ENCODE data around the gene LAP3.
"Not testable (repeated sequence)": the region's sequence is repeated elsewhere in the genome, so short reads cannot be mapped to it uniquely, and the experiment has no call there.

The LAP3 gene

DNA sequence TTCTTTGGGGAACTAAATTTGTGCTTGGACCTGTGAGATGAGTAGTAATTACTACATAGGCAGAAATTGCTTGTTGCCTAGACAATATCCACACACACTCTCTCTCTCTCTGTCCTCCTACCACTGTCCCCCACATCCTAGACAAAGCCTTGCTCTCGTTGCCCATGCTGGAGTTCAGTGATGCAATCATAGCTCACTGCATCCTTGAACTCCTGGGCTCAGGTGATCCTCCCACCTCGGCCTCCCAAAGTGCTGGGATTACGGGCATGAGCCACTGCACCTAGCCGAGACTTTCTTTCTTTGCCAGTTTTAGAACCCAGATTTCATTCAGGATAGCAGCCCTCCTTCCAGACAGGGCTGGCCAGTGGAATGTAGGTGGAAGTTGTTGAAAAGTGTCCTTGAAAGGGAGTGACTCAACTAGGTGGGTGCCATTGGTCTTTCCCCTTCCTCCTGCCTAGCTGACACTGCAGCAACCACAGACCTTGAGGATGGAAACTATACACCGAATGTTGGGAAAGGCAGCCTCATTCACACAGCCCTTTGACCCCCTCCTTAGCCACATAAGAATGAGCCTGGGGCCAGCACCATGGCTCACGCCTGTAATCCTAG lies 16.8 kb upstream of the LAP3 start:
- no peak for DNase-seq (ENCODE audit: low spot score)
- H3K27ac ChIP-seq = no peak overlapping the region
- TF ChIP-seq, protein P1, sequence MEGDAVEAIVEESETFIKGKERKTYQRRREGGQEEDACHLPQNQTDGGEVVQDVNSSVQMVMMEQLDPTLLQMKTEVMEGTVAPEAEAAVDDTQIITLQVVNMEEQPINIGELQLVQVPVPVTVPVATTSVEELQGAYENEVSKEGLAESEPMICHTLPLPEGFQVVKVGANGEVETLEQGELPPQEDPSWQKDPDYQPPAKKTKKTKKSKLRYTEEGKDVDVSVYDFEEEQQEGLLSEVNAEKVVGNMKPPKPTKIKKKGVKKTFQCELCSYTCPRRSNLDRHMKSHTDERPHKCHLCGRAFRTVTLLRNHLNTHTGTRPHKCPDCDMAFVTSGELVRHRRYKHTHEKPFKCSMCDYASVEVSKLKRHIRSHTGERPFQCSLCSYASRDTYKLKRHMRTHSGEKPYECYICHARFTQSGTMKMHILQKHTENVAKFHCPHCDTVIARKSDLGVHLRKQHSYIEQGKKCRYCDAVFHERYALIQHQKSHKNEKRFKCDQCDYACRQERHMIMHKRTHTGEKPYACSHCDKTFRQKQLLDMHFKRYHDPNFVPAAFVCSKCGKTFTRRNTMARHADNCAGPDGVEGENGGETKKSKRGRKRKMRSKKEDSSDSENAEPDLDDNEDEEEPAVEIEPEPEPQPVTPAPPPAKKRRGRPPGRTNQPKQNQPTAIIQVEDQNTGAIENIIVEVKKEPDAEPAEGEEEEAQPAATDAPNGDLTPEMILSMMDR (conservative IDR thresholded peaks at IDR 0.05; ENCODE audit: low read depth) = no peak
- ChIA-PET CTCF (no interaction called here), POLR2A (ENCODE audit: low non-redundant PET) (no interaction called here)

DNA sequence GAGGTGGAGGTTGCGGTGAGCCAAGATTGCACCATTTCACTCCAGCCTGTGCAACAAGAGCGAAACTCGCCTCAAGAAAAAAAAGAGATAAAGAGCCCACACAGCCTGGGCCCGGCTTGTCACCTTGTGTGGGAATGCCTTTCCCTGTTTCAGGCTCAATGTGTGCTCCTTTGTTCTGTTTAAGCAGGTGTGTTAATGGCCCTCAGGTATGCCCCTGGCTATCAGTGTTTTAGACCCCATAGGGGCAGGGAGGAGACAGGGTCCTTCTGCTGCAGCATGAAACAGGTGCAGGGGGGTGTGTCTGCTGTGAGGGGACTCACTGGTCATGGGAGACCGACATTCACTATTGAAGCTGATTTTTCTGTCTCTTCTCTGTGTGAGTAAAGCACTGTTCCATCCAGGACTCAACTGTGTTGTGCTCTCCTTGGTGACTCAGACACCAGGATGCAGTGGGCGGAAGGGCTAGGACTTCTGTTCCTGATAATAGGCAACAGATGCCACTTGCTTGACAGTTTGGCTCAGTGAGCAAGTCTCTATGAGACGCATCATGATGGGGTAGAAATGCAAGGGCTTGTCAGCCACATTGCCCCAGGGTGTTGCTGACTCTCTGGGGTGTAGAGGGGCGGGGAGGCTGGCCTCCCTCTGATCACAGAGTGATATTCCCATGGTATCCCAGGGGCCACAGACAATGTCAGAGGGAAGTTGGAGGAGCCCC lies 15.6 kb upstream of the LAP3 start:
- ChIA-PET CTCF (interaction anchor here (0.6 kb wide), 1 partner anchor 1581 kb away, joined by 3 read pairs; no protein-coding TSS in a partner anchor), POLR2A (ENCODE audit: low non-redundant PET) (no interaction called here)
- H3K27ac ChIP-seq = no peak overlapping the region
- TF ChIP-seq, protein P1 (conservative IDR thresholded peaks at IDR 0.05; ENCODE audit: low read depth) = no peak
- DNase-seq (ENCODE audit: low spot score) = no peak

DNA sequence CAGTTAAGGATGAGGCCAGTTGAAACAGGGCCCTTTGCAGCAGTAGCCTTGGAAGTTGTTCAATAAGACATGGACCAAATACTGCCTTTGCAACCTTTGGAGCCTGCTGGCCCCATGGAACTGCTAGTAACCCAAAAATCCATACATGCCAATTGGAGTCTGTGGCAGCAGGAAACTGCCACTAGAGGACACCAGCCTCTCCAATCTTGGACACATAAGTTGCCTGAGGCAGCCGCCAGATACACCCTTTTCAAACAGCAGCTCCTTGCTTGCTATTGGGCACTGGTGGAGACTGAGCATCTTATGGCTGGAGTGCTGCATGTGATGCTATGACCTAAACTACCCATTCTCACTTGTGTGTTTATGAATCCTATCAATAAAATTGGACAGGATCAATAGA lies 14.8 kb upstream of the LAP3 start:
- POLR2A ChIA-PET (ENCODE audit: low non-redundant PET) = no interaction called here
- H3K27ac ChIP-seq = no peak overlapping the region
- DNase-seq (ENCODE audit: low spot score) = no peak
- CTCF ChIA-PET = interaction anchor here (0.6 kb wide), 1 partner anchor 1847 kb away, joined by 3 read pairs; no protein-coding TSS in a partner anchor
- TF ChIP-seq, protein P1 (conservative IDR thresholded peaks at IDR 0.05; ENCODE audit: low read depth) = no peak

DNA sequence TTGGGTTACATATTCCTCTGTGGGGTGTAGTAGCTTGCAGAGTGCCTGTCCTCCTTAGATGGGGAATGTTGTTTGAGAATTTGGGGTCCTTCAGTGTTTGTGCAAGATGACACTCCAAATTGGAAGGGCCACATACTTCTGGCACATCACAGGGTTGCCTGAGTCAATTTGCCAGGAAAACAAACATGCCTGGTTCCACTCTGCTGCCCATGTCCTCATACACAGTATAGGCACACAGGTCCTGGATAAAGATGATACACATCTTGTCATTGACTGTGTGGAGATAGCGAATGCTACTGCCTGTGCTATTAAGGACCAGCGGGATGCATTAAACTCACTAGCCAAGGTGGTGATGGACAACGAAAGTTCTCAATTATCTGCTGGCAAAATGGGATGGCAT lies 11.2 kb upstream of the LAP3 start:
- no peak overlapping the region for H3K27ac ChIP-seq
- CTCF ChIA-PET = no interaction called here
- POLR2A ChIA-PET (ENCODE audit: low non-redundant PET) = no interaction called here
- TF ChIP-seq, protein P1 (conservative IDR thresholded peaks at IDR 0.05; ENCODE audit: low read depth) = no peak
- no peak for DNase-seq (ENCODE audit: low spot score)

DNA sequence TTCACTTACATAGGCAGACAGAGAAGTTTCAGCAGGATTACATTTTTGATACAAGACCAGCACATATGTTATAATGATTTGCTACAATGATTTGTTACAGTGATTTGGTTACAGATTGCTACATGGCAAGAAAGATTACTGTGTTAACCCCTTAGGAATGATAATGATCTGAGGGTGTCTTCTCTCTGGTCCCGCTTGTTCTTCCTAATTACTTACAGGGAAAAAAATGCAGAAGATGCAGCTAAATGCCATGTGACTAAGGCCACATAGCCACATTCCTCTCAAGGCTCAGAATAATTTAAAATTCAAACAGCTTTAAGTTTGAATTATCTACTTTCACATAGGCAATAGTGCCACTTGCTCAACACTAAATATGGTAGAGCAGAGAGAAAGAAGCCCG lies 9.7 kb upstream of the LAP3 start:
- no peak for DNase-seq (ENCODE audit: low spot score)
- CTCF ChIA-PET = no interaction called here
- POLR2A ChIA-PET (ENCODE audit: low non-redundant PET) = no interaction called here
- TF ChIP-seq, protein P1 (conservative IDR thresholded peaks at IDR 0.05; ENCODE audit: low read depth) = no peak
- no peak overlapping the region for H3K27ac ChIP-seq

DNA sequence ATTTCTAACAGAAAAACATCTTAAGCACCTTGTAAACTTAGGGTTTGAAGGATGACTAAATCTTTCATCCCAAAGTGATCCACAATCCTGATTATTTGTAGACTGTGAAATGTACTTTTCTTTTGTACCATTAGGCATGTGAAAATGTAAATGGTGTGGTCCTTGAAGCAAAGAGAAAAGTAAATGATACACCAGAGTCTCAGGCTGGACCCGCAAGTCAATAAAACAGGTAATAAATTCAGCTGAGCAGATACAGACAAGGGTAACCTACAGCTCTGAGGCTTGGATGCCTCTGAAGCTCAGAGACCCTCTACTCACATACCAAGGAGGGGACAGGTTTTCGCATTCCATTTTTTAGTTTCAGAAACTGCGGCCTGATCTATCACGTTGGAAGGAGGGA lies 2.8 kb upstream of the LAP3 start:
- ChIA-PET CTCF (no interaction called here), POLR2A (ENCODE audit: low non-redundant PET) (no interaction called here)
- TF ChIP-seq, protein P1 (conservative IDR thresholded peaks at IDR 0.05; ENCODE audit: low read depth) = no peak
- no peak overlapping the region for H3K27ac ChIP-seq
- no peak for DNase-seq (ENCODE audit: low spot score)

DNA sequence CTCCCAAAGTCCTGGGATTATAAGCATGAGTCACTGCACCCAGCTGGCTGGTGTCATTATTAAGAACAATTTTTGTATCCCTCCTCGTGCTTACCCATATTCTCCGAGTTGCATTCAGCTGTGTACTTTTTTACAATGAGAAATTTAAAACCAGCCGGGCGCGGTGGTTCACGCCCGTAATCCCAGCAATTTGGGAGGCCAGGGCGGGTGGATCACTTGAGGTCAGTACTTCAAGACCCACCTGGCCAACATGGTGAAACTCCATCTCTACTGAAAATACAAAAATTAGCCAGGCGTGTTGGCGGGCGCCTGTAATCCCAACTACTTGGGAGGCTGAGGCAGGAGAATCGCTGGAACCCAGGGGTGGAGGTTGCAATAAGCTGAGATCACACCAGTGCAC lies 1.8 kb upstream of the LAP3 start:
- H3K27ac ChIP-seq; DNase-seq (ENCODE audit: low spot score); CTCF ChIA-PET; POLR2A ChIA-PET (ENCODE audit: low non-redundant PET): not testable (repeated sequence)

Measured in RWPE1 (cell line).